ENCODE measurements around the gene ZNF181.
"Not testable (repeated sequence)": the region's sequence is repeated elsewhere in the genome, so short reads cannot be mapped to it uniquely, and the experiment has no call there.

The ZNF181 gene

GRCh38 chr19:34733746-34734536, at the start of gene ZNF181:
ZNF181 (plus strand) TSS chr19:34734243; CDS start chr19:34735038, 795 bp downstream.
- DNase-seq: peak; percentile 92 to 95

GRCh38 chr19:34685266-34685665, 48.8 kb upstream of the ZNF181 start:
- not testable (repeated sequence) for DNase-seq

GRCh38 chr19:34686455-34686854, 47.6 kb upstream of the ZNF181 start:
- no peak for DNase-seq

GRCh38 chr19:34687348-34687747, 46.7 kb upstream of the ZNF181 start:
- no peak for DNase-seq

GRCh38 chr19:34688592-34688991, 45.5 kb upstream of the ZNF181 start:
- no peak for DNase-seq

- no peak for DNase-seq
Measured at GRCh38 chr19:34690372-34690771, 43.7 kb upstream of the ZNF181 start.

GRCh38 chr19:34692549-34692948, 41.5 kb upstream of the ZNF181 start:
- no peak for DNase-seq

GRCh38 chr19:34707661-34708060, 26.4 kb upstream of the ZNF181 start:
- no peak for DNase-seq

- no peak for DNase-seq
Measured at GRCh38 chr19:34711890-34712289, 22.2 kb upstream of the ZNF181 start.

- peak; percentile 80 to 88 for DNase-seq
Measured at GRCh38 chr19:34712395-34713261, 21.4 kb upstream of the ZNF181 start.

- DNase-seq: no peak
Measured at GRCh38 chr19:34713262-34713637, 20.8 kb upstream of the ZNF181 start.

- DNase-seq: no peak
Measured at GRCh38 chr19:34715357-34715756, 18.7 kb upstream of the ZNF181 start.

GRCh38 chr19:34722353-34722752, 11.7 kb upstream of the ZNF181 start:
- no peak for DNase-seq

- DNase-seq: no peak
Measured at GRCh38 chr19:34725400-34725799, 8.6 kb upstream of the ZNF181 start.

- no peak for DNase-seq
Measured at GRCh38 chr19:34731019-34731829, 2.8 kb upstream of the ZNF181 start.

- DNase-seq: no peak
Measured at GRCh38 chr19:34731964-34732363, 2.1 kb upstream of the ZNF181 start.

- no peak for DNase-seq
Measured at GRCh38 chr19:34732612-34733211, 1.3 kb upstream of the ZNF181 start.

- DNase-seq: peak; percentile 85 to 89
Measured at GRCh38 chr19:34733266-34733745, 737 bp upstream of the ZNF181 start.

- no peak for DNase-seq
Measured at GRCh38 chr19:34734537-34735103, 577 bp downstream of the ZNF181 start.

GRCh38 chr19:34744896-34745690, 11.1 kb downstream of the ZNF181 start:
- no peak for DNase-seq

GRCh38 chr19:34757441-34757840, 23.4 kb downstream of the ZNF181 start:
- DNase-seq: no peak
